ENCODE measurements around the gene CD300LG.

The CD300LG gene

GRCh38 chr17:43808076-43808475 lies 38.9 kb upstream of the CD300LG start:
- TF ChIP-seq CTCF (IDR thresholded peaks at IDR 0.05; ENCODE audit: insufficient read depth, low read depth, low read length, missing control alignments), result no peak
- no peak overlapping the region for H3K4me3 ChIP-seq (ENCODE audit: low read depth, low read length)
- DNase-seq (ENCODE audit: low read depth), result no peak

- TF ChIP-seq CTCF (IDR thresholded peaks at IDR 0.05; ENCODE audit: insufficient read depth, low read depth, low read length, missing control alignments), result no peak
- no peak for DNase-seq (ENCODE audit: low read depth)
- H3K4me3 ChIP-seq (ENCODE audit: low read depth, low read length), result no peak overlapping the region
These were observed 37.9 kb upstream of the CD300LG start for GRCh38 chr17:43809121-43809520.

GRCh38 chr17:43810226-43810715 lies 36.7 kb upstream of the CD300LG start:
- DNase-seq (ENCODE audit: low read depth), result no peak
- no peak overlapping the region for H3K4me3 ChIP-seq (ENCODE audit: low read depth, low read length)

GRCh38 chr17:43810823-43811222 lies 36.2 kb upstream of the CD300LG start:
- TF ChIP-seq CTCF (IDR thresholded peaks at IDR 0.05; ENCODE audit: insufficient read depth, low read depth, low read length, missing control alignments), result no peak
- no peak for DNase-seq (ENCODE audit: low read depth)
- H3K4me3 ChIP-seq (ENCODE audit: low read depth, low read length), result no peak overlapping the region

More at GRCh38 chr17:43810226-43810715, 36.7 kb upstream of the CD300LG start:
- no peak for TF ChIP-seq CTCF (IDR thresholded peaks at IDR 0.05; ENCODE audit: insufficient read depth, low read depth, low read length, missing control alignments)

- TF ChIP-seq CTCF (IDR thresholded peaks at IDR 0.05; ENCODE audit: insufficient read depth, low read depth, low read length, missing control alignments), result no peak
- H3K4me3 ChIP-seq (ENCODE audit: low read depth, low read length), result no peak overlapping the region
- no peak for DNase-seq (ENCODE audit: low read depth)
These were observed 34.3 kb upstream of the CD300LG start for GRCh38 chr17:43812396-43813265.

GRCh38 chr17:43813386-43813785 lies 33.6 kb upstream of the CD300LG start:
- TF ChIP-seq CTCF (IDR thresholded peaks at IDR 0.05; ENCODE audit: insufficient read depth, low read depth, low read length, missing control alignments), result no peak
- no peak overlapping the region for H3K4me3 ChIP-seq (ENCODE audit: low read depth, low read length)
- DNase-seq (ENCODE audit: low read depth), result no peak
